ENCODE data around the gene SMARCE1. TPM values are rescaled to one million over a fixed set of nuclear protein-coding genes. Genes with fewer than 3 reads are reported as not detected.
A peak's percentile ranks its signal among the peaks of the same experiment; 100 is the strongest.

SMARCE1 gene
- total and polyA plus RNA-seq, 9 of the 15 experiments (the other 6 are each of a cell fraction or from before 2014, with no cell fraction given) = 64.1 to 142 (median 114) TPM

DNA sequence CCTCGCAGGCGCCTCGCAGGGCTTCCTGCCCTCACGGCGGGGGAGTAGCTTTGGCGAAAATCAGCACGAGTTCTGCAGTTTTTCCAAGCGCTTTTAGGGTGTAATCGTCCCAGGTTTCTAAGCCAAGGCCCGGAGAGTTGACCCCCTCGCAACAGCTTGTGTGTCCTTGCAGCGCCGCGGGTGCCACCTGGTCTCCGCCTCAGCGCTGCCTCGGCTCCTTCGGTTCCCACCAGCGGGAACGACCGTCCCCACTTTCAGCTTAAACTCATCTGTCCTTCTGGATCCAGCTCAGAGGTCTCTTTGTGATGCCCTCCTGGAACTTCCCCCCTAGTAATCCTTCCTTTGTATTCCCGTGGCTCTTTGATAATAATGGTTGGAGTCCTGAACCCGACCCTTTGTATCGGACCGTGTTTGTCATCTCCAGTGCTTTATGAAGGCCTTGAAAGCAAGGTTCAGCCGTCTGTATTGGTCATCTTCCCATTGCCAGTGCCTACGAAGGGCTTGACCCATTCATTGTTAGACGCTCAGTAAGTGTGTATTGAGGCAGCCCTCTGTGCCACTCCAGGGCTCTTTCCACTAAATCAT, 858 bp upstream of the SMARCE1 start (continued):
- TF ChIP-seq CTBP1 (IDR thresholded peaks at IDR 0.05; ENCODE audit: borderline replicate concordance) (0 out of 2 replicates have a peak, but pooled peaks have one; percentile 5), NFATC3 (IDR thresholded peaks at IDR 0.05) (no peak), TCF3 (CRISPR knock-in tag; IDR thresholded peaks at IDR 0.05) (0 out of 2 replicates have a peak, but pooled peaks have one; percentile 3), SIX5 (IDR thresholded peaks at IDR 0.05; ENCODE audit: borderline replicate concordance in 1 of 2, insufficient read depth in 1 of 2, low read depth in 1 of 2, low read length in 2 of 2) (no peak), BCOR (IDR thresholded peaks at IDR 0.05) (no peak), MCM2 (IDR thresholded peaks at IDR 0.05; ENCODE audit: low read depth) (no peak), ERF (CRISPR knock-in tag; IDR thresholded peaks at IDR 0.05) (no peak), ZNF76 (CRISPR knock-in tag; IDR thresholded peaks at IDR 0.05; ENCODE audit: borderline replicate concordance) (no peak), KAT8 (IDR thresholded peaks at IDR 0.05; ENCODE audit: low read depth) (no peak), SUPT5H (IDR thresholded peaks at IDR 0.05) (no peak), HMGN3 (IDR thresholded peaks at IDR 0.05; ENCODE audit: borderline replicate concordance, extremely low read depth, insufficient read length, low read depth, low read length) (peak; percentile 23), THAP12 (CRISPR knock-in tag; IDR thresholded peaks at IDR 0.05) (peak; percentile 48; the same call in 1 of the 2 replicates), L3MBTL2 (IDR thresholded peaks at IDR 0.05) (peak; percentile 68; the same call in 1 of the 2 replicates), RAD51 (IDR thresholded peaks at IDR 0.05; ENCODE audit: borderline replicate concordance, low read depth) (no peak), UBTF (IDR thresholded peaks at IDR 0.05; ENCODE audit: borderline replicate concordance in 1 of 2, low read depth in 2 of 2, low read length in 2 of 2) (peak in 1 of 2 experiments; percentile 50; a peak in 1 of 4 replicates), HMG20A (CRISPR knock-in tag; conservative IDR thresholded peaks at IDR 0.05) (no peak)
- TF ChIP-seq, protein P1, sequence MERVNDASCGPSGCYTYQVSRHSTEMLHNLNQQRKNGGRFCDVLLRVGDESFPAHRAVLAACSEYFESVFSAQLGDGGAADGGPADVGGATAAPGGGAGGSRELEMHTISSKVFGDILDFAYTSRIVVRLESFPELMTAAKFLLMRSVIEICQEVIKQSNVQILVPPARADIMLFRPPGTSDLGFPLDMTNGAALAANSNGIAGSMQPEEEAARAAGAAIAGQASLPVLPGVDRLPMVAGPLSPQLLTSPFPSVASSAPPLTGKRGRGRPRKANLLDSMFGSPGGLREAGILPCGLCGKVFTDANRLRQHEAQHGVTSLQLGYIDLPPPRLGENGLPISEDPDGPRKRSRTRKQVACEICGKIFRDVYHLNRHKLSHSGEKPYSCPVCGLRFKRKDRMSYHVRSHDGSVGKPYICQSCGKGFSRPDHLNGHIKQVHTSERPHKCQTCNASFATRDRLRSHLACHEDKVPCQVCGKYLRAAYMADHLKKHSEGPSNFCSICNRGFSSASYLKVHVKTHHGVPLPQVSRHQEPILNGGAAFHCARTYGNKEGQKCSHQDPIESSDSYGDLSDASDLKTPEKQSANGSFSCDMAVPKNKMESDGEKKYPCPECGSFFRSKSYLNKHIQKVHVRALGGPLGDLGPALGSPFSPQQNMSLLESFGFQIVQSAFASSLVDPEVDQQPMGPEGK (CRISPR knock-in tag; IDR thresholded peaks at IDR 0.05; ENCODE audit: borderline replicate concordance) = no peak
- TF ChIP-seq, protein P2, sequence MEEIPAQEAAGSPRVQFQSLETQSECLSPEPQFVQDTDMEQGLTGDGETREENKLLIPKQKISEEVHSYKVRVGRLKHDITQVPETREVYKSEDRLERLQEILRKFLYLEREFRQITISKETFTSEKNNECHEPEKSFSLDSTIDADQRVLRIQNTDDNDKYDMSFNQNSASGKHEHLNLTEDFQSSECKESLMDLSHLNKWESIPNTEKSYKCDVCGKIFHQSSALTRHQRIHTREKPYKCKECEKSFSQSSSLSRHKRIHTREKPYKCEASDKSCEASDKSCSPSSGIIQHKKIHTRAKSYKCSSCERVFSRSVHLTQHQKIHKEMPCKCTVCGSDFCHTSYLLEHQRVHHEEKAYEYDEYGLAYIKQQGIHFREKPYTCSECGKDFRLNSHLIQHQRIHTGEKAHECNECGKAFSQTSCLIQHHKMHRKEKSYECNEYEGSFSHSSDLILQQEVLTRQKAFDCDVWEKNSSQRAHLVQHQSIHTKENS (CRISPR knock-in tag; IDR thresholded peaks at IDR 0.05) = no peak
